HepG2 (cell line): Measurements from ENCODE around the gene SLC9C2. TPM values are rescaled to one million over a fixed set of nuclear protein-coding genes. Genes with fewer than 3 reads are reported as not detected.

Experiments
- AGO2 ChIP-seq: fragments of 200-400 bp; formaldehyde crosslinking; optimal IDR thresholded peaks from 2 replicates; pipeline ENCODE3; 2017; ENCODE audit warnings: mild to moderate bottlenecking, low read depth, low read length, moderate library complexity
- ARNT2 ChIP-seq: sonication (generic); formaldehyde crosslinking; IDR thresholded peaks from 2 replicates; pipeline ENCODE4 v1.8.0; 2022; ENCODE audit warnings: mild to moderate bottlenecking, low read depth, missing genetic modification reagents, moderate library complexity
- CCAR2 ChIP-seq: fragments of 200-400 bp; formaldehyde crosslinking; optimal IDR thresholded peaks from 2 replicates; pipeline ENCODE3; 2018; ENCODE audit warnings: low read depth, mild to moderate bottlenecking, low read length, moderate library complexity
- CREM ChIP-seq, 2 experiments: sonication (generic) in 1 of 2; formaldehyde crosslinking in 1 of 2; IDR thresholded peaks; 2 replicates each; pipeline versions ENCODE4 v1.4.0 to v1.6.1; 2016 to 2020; ENCODE audit warnings: antibody characterized with exemption in 1 of 2, mild to moderate bottlenecking in 1 of 2, missing genetic modification reagents in 1 of 2
- ETV5 ChIP-seq: IDR thresholded peaks from 2 replicates; pipeline ENCODE4 v1.6.1; 2018; ENCODE audit warnings: missing biosample characterization, missing genetic modification reagents, inconsistent platforms, borderline replicate concordance
- HDAC2 ChIP-seq: sonication (generic); formaldehyde crosslinking; IDR thresholded peaks from 2 replicates; pipeline ENCODE4 v1.4.0; 2020; ENCODE audit warnings: missing genetic modification reagents
- HNF4G ChIP-seq, 2 experiments: sonication (generic) in 1 of 2; formaldehyde crosslinking in 1 of 2; IDR thresholded peaks; 2 replicates each; pipeline versions ENCODE4 v1.4.0 to v1.6.1; 2011 to 2020; ENCODE audit warnings: borderline replicate concordance in 2 of 2, low read depth in 2 of 2, mild to moderate bottlenecking in 2 of 2, low read length in 1 of 2, missing genetic modification reagents in 1 of 2, moderate library complexity in 1 of 2
- HOXA9 ChIP-seq: sonication (generic); formaldehyde crosslinking; IDR thresholded peaks from 2 replicates; pipeline ENCODE4 v1.8.1; 2022; ENCODE audit warnings: missing genetic modification reagents, mild to moderate bottlenecking, moderate library complexity, borderline replicate concordance
- ISL2 ChIP-seq: sonication (generic); formaldehyde crosslinking; IDR thresholded peaks from 2 replicates; pipeline ENCODE4 v1.5.0; 2020; ENCODE audit warnings: missing genetic modification reagents
- JUNB ChIP-seq: sonication (generic); formaldehyde crosslinking; IDR thresholded peaks from 2 replicates; pipeline ENCODE4 v1.8.0; 2022; ENCODE audit warnings: missing genetic modification reagents, mild to moderate bottlenecking, borderline replicate concordance
- PAF1 ChIP-seq: IDR thresholded peaks from 2 replicates; pipeline ENCODE4 v1.6.1; 2016; ENCODE audit warnings: missing genetic modification reagents, missing compliant biosample characterization
- RBAK ChIP-seq: sonication (generic); formaldehyde crosslinking; IDR thresholded peaks from 2 replicates; pipeline ENCODE4 v1.5.1; 2020; ENCODE audit warnings: mild to moderate bottlenecking, missing genetic modification reagents
- RBFOX2 ChIP-seq: fragments of 200-400 bp; formaldehyde crosslinking; IDR thresholded peaks from 2 replicates; pipeline ENCODE4 v1.6.1; 2017; ENCODE audit warnings: low read depth, mild to moderate bottlenecking, low read length
- TGIF2 ChIP-seq: IDR thresholded peaks from 2 replicates; pipeline ENCODE4 v1.6.1; 2016; ENCODE audit warnings: control low read depth, missing compliant biosample characterization
- ZBTB21 ChIP-seq: sonication (generic); formaldehyde crosslinking; IDR thresholded peaks from 2 replicates; pipeline ENCODE4 v1.4.0; 2020; ENCODE audit warnings: missing genetic modification reagents
- ZNF124 ChIP-seq: sonication (generic); formaldehyde crosslinking; IDR thresholded peaks from 2 replicates; pipeline ENCODE4 v1.4.0; 2020; ENCODE audit warnings: missing genetic modification reagents
- ZNF230 ChIP-seq: sonication (generic); formaldehyde crosslinking; IDR thresholded peaks from 2 replicates; pipeline ENCODE4 v1.4.0; 2020; ENCODE audit warnings: mild to moderate bottlenecking, missing genetic modification reagents
- ZNF34 ChIP-seq: sonication (generic); formaldehyde crosslinking; IDR thresholded peaks from 2 replicates; pipeline ENCODE4 v1.4.0; 2020; ENCODE audit warnings: mild to moderate bottlenecking, missing genetic modification reagents, borderline replicate concordance
- ZNF639 ChIP-seq: conservative IDR thresholded peaks from 2 replicates; pipeline ENCODE4 v1.6.1; 2018; ENCODE audit warnings: missing genetic modification reagents
- ZNF773 ChIP-seq: sonication (generic); formaldehyde crosslinking; IDR thresholded peaks from 2 replicates; pipeline ENCODE4 v1.4.0; 2020; ENCODE audit warnings: missing genetic modification reagents, borderline replicate concordance
- ZSCAN5A ChIP-seq: sonication (generic); formaldehyde crosslinking; IDR thresholded peaks from 2 replicates; pipeline ENCODE4 v1.8.0; 2022; ENCODE audit warnings: mild to moderate bottlenecking, missing genetic modification reagents, borderline replicate concordance
- polyA plus RNA-seq, 8 experiments: library from polyadenylated mRNA; depleted of rRNA in 3 of 8; stranded (reverse) in 7 of 8; unstranded in 1 of 8; fragments of >200 nt; fragmentation: Illumina TruSeq in 4 of 8; extraction: Trizol in 4 of 8; gene quantifications; 2 replicates each; pipeline versions ENCODE4 v1.2.1 to v1.2.3, GENCODE V29; 2011 to 2016; ENCODE audit warnings: low read depth in 4 of 8, missing spikeins in 1 of 8, mixed read lengths in 1 of 8; ENCODE audit not compliant: insufficient read depth in 1 of 8
- total RNA-seq, 5 experiments: library from RNA; depleted of rRNA; stranded (reverse); fragments of >200 nt; fragmentation: Illumina TruSeq; extraction: Trizol; gene quantifications; 2 replicates each; pipeline ENCODE4 v1.2.3, GENCODE V29; 2016; ENCODE audit warnings: low read depth in 1 of 5
- TF ChIP-seq, protein P1 (sequence below): sonication (generic); formaldehyde crosslinking; IDR thresholded peaks from 2 replicates; pipeline ENCODE4 v1.4.0; 2020; ENCODE audit warnings: mild to moderate bottlenecking, missing genetic modification reagents

SLC9C2 gene
- total and polyA plus RNA-seq, 2 of the 13 experiments (the other 11 are each of a cell fraction or from before 2014, with no cell fraction given), result 0.03 TPM; not detected in 1

GRCh38 chr1:173477286-173478093 is 125.4 kb downstream of the SLC9C2 start, which contains the start of gene PRDX6 (continued):
- TF ChIP-seq ZNF773 (CRISPR knock-in tag) (peak; percentile 42; the same call in 1 of the 2 replicates), ZBTB21 (CRISPR knock-in tag) (no peak), ZNF230 (no peak; the same call in 1 of the 2 replicates), TGIF2 (0 out of 2 replicates have a peak, but pooled peaks have one; percentile 55), RBFOX2 (peak; percentile 92), HDAC2 (CRISPR knock-in tag) (peak; percentile 38; the same call in 1 of the 2 replicates), HNF4G (IDR thresholded peaks at IDR 0.05; ENCODE audit: borderline replicate concordance, low read depth, low read length) (peak; percentile 36; the same call in 1 of the 2 replicates), HNF4G (CRISPR knock-in tag; IDR thresholded peaks at IDR 0.05; ENCODE audit: borderline replicate concordance, low read depth) (peak; percentile 38; the same call in 1 of the 2 replicates), ISL2 (CRISPR knock-in tag) (no peak; the same call in 1 of the 2 replicates), CREM (IDR thresholded peaks at IDR 0.05) (0 out of 2 replicates have a peak, but pooled peaks have one; percentile 14), CREM (CRISPR knock-in tag; IDR thresholded peaks at IDR 0.05) (no peak), ARNT2 (no peak; the same call in 1 of the 2 replicates), CCAR2 (no peak), ZSCAN5A (CRISPR knock-in tag) (peak; percentile 52; the same call in 1 of the 2 replicates), JUNB (peak; percentile 12; the same call in 1 of the 2 replicates), AGO2 (peak; percentile 93), RBAK (CRISPR knock-in tag) (no peak), PAF1 (CRISPR knock-in tag) (no peak), ETV5 (peak; percentile 26; the same call in 1 of the 2 replicates), ZNF639 (CRISPR knock-in tag) (peak; percentile 53; the same call in 1 of the 2 replicates), ZNF124 (CRISPR knock-in tag) (peak; percentile 88), HOXA9 (peak; percentile 80; the same call in 1 of the 2 replicates), ZNF34 (CRISPR knock-in tag) (0 out of 2 replicates have a peak, but pooled peaks have one; percentile 72)
- TF ChIP-seq, protein P1, sequence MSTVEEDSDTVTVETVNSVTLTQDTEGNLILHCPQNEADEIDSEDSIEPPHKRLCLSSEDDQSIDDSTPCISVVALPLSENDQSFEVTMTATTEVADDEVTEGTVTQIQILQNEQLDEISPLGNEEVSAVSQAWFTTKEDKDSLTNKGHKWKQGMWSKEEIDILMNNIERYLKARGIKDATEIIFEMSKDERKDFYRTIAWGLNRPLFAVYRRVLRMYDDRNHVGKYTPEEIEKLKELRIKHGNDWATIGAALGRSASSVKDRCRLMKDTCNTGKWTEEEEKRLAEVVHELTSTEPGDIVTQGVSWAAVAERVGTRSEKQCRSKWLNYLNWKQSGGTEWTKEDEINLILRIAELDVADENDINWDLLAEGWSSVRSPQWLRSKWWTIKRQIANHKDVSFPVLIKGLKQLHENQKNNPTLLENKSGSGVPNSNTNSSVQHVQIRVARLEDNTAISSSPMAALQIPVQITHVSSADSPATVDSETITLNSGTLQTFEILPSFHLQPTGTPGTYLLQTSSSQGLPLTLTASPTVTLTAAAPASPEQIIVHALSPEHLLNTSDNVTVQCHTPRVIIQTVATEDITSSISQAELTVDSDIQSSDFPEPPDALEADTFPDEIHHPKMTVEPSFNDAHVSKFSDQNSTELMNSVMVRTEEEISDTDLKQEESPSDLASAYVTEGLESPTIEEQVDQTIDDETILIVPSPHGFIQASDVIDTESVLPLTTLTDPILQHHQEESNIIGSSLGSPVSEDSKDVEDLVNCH (CRISPR knock-in tag), result peak; percentile 48; the same call in 1 of the 2 replicates
